HG02840 (cell line): ENCODE data around the gene FMOD.
"Not testable (repeated sequence)": the region's sequence is repeated elsewhere in the genome, so short reads cannot be mapped to it uniquely, and the experiment has no call there.

Source experiments
- ATAC-seq: cut with Tn5 transposase; IDR thresholded peaks from one replicate; pipeline ENCODE4 v1.9.1; 2021; ENCODE audit warnings: mild to moderate bottlenecking, moderate library complexity, moderate number of reproducible peaks; ENCODE audit not compliant: unreplicated experiment, low FRiP score

FMOD gene

DNA sequence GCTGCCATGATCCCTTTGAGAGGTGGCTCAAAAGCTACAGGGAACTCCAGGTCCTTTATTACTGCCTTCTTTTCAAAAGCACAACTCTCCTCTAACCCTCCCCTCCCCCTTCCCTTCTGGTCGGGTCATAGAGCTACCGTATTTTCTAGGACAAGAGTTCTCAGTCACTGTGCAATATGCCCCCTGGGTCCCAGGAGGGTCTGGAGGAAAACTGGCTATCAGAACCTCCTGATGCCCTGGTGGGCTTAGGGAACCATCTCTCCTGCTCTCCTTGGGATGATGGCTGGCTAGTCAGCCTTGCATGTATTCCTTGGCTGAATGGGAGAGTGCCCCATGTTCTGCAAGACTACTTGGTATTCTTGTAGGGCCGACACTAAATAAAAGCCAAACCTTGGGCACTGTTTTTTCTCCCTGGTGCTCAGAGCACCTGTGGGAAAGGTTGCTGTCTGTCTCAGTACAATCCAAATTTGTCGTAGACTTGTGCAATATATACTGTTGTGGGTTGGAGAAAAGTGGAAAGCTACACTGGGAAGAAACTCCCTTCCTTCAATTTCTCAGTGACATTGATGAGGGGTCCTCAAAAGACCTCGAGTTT, 42.5 kb downstream of the FMOD start:
- no peak for ATAC-seq

DNA sequence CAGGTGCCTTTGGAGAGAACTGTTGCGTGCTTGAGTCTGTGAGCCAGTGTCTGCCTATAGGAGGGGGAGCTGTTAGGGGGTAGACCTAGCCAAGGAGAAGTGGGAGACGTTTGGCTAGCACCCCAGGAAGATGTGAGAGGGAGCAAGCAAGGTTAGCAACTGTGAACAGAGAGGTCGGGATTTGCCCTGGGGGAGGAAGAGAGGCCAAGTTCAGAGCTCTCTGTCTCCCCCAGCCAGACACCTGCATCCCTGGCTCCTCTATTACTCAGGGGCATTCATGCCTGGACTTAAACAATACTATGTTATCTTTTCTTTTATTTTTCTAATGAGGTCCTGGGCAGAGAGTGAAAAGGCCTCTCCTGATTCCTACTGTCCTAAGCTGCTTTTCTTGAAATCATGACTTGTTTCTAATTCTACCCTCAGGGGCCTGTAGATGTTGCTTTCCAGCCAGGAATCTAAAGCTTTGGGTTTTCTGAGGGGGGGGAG, 43.2 kb downstream of the FMOD start:
- ATAC-seq: no peak

GRCh38 chr1:203306965-203307541, 43.9 kb downstream of the FMOD start:
- ATAC-seq: no peak

- ATAC-seq: no peak
These were observed 44.6 kb downstream of the FMOD start for GRCh38 chr1:203306089-203306964.

DNA sequence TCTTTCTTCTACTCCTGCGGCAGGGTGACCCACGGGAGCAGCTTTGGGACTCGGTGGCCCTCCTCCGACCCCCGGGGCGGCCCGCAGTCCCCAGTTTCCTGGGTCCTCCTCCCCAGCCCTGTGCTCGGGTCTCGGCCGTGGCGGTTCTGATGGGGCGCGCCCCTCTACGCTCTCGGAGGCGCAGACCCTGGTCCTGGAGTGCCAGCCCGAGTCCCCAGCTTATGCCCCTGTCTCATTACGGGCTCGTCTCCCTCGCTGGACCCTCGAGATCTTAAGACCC, 45.2 kb downstream of the FMOD start:
- peak; percentile 10 for ATAC-seq

GRCh38 chr1:203304919-203305808, 45.8 kb downstream of the FMOD start, which contains the start of gene BTG2:
Gene BTG2 (plus strand): TSS chr1:203305519. CDS start chr1:203305607, 88 bp downstream.
- peak; percentile 72 for ATAC-seq

DNA sequence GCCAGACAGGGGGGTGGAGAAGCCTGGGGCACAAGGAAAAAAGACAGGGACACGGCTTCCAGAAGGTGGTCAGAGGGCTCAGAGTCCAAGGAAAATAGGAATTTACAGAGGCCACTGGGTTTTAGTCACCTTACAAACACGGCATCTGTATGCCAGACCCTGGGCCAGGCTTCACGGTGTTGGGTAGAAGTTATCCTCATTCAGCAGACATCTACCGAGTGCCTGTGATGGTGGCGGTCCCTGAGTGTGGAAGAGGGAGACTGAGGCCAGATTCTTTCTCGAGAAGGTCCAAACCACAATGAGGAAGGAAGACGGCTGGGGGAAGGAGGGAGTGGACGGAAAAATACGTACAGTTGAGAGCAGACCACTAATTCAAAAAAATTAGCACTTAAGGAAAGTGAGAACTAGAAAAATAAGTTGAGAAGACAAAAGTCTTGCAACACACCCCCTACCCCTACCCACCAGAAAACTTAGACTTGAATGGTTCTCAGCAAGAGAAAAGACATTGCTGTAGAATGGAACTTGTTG, 46.5 kb downstream of the FMOD start:
- ATAC-seq: no peak

DNA sequence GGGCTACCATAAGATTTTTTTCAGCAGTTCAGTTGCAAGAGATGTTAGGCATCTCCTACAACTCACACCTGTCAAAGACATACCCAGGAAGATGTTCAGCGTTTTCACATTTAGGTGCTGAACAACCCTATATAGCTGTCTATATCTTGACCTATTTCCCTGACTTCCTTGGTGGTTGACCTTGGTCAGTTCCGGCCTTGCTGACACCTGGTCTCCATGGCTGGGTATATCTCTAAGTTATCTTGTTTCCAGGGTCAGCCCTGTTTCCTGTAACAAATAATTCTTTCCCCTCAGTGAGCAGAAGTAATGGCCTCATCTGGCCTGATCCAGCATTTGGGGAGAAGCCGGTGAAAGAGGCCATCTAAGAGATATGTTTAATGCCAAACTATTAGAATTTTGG, 48.0 kb downstream of the FMOD start:
- ATAC-seq: no peak

- ATAC-seq: no peak
These were observed 48.5 kb downstream of the FMOD start for GRCh38 chr1:203302456-203302855.

GRCh38 chr1:203301331-203301668, 49.6 kb downstream of the FMOD start:
- ATAC-seq: no peak

GRCh38 chr1:203300441-203301330, 50.2 kb downstream of the FMOD start:
- ATAC-seq: no peak

GRCh38 chr1:203299719-203300429, 51.0 kb downstream of the FMOD start:
- not testable (repeated sequence) for ATAC-seq

GRCh38 chr1:203299169-203299568, 51.8 kb downstream of the FMOD start:
- ATAC-seq: no peak

DNA sequence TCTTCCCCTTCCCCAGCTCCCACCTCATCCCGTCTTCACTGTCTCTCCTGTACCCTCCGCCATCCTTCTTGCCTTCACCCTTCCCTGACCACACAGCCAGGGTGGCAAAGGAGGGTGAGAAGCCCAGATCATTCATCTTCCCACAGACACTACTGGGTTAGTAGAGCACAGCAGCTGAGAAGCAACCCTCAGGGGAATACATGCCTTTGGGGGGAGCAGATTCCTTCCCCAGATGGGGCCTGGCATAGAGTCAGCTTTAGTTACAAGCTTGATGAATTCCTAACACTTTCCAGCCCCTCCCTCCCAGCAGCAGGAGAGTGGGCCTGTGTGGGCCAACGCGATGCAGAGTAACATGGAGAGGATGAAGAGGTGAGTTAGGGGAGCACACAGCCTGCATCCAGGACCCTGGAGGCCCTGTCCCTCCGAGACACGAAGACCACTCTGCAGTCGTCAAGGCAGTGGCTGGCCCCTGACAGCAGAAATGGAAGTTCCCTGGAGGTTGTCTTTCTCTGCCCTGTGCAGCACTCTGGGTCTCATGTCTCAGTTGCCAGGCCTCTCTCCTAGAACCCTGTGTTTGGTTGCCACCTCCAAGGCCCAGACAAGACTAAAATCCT, 54.4 kb downstream of the FMOD start:
- ATAC-seq: no peak

GRCh38 chr1:203295796-203296195, 55.1 kb downstream of the FMOD start:
- ATAC-seq: no peak

GRCh38 chr1:203291201-203292096, 59.5 kb downstream of the FMOD start:
- ATAC-seq: no peak
